Measurements from ENCODE around the gene SCGB1C1.

Gene SCGB1C1

GRCh38 chr11:203056-203944 is 10.4 kb downstream of the SCGB1C1 start:
- in situ Hi-C loops (cut with MboI; ENCODE audit: low pct_unique_long_range_greater_than_20kb, low sequenced_read_pairs, unreplicated experiment) = no loop called here
- no peak for DNase-seq (ENCODE audit: low spot score)
- TF ChIP-seq, protein P1, sequence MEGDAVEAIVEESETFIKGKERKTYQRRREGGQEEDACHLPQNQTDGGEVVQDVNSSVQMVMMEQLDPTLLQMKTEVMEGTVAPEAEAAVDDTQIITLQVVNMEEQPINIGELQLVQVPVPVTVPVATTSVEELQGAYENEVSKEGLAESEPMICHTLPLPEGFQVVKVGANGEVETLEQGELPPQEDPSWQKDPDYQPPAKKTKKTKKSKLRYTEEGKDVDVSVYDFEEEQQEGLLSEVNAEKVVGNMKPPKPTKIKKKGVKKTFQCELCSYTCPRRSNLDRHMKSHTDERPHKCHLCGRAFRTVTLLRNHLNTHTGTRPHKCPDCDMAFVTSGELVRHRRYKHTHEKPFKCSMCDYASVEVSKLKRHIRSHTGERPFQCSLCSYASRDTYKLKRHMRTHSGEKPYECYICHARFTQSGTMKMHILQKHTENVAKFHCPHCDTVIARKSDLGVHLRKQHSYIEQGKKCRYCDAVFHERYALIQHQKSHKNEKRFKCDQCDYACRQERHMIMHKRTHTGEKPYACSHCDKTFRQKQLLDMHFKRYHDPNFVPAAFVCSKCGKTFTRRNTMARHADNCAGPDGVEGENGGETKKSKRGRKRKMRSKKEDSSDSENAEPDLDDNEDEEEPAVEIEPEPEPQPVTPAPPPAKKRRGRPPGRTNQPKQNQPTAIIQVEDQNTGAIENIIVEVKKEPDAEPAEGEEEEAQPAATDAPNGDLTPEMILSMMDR (IDR thresholded peaks at IDR 0.05; ENCODE audit: extremely low read depth, insufficient read depth, missing control alignments) = no peak

- DNase-seq (ENCODE audit: low spot score) = no peak
- TF ChIP-seq, protein P1 (IDR thresholded peaks at IDR 0.05; ENCODE audit: extremely low read depth, insufficient read depth, missing control alignments) = no peak
- in situ Hi-C loops (cut with MboI; ENCODE audit: low pct_unique_long_range_greater_than_20kb, low sequenced_read_pairs, unreplicated experiment) = no loop called here
Observed at GRCh38 chr11:203945-204586, 11.2 kb downstream of the SCGB1C1 start.

- no peak for DNase-seq (ENCODE audit: low spot score)
- in situ Hi-C loops (cut with MboI; ENCODE audit: low pct_unique_long_range_greater_than_20kb, low sequenced_read_pairs, unreplicated experiment) = no loop called here
- TF ChIP-seq, protein P1 (IDR thresholded peaks at IDR 0.05; ENCODE audit: extremely low read depth, insufficient read depth, missing control alignments) = no peak
Observed at GRCh38 chr11:204587-205109, 11.8 kb downstream of the SCGB1C1 start.

- DNase-seq (ENCODE audit: low spot score) = no peak
- TF ChIP-seq, protein P1 (IDR thresholded peaks at IDR 0.05; ENCODE audit: extremely low read depth, insufficient read depth, missing control alignments) = no peak
- in situ Hi-C loops (cut with MboI; ENCODE audit: low pct_unique_long_range_greater_than_20kb, low sequenced_read_pairs, unreplicated experiment) = no loop called here
Observed at GRCh38 chr11:205221-206001, 12.5 kb downstream of the SCGB1C1 start.

DNA sequence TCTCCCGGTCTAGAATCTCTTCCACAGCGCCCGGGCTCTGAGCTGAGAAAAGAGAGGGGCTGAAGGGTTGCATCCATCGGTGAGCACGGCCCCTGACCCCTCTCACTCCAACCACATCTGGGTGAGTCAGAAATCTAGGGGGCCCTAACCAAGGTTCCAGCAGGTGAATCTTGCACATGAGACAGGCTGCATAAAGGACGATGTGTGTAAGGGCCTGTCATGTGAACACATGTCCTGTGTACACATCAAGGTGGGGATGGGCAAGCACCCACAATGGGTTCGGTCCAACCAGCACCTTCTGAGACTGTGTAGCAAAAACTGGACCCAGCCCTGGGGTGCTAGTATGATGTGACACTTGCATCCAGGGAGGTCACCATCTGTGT is 13.1 kb downstream of the SCGB1C1 start:
- TF ChIP-seq, protein P1 (IDR thresholded peaks at IDR 0.05; ENCODE audit: extremely low read depth, insufficient read depth, missing control alignments) = no peak
- in situ Hi-C loops (cut with MboI; ENCODE audit: low pct_unique_long_range_greater_than_20kb, low sequenced_read_pairs, unreplicated experiment) = no loop called here

GRCh38 chr11:206526-207207 is 13.8 kb downstream of the SCGB1C1 start:
- no peak for DNase-seq (ENCODE audit: low spot score)
- in situ Hi-C loops (cut with MboI; ENCODE audit: low pct_unique_long_range_greater_than_20kb, low sequenced_read_pairs, unreplicated experiment) = no loop called here
- TF ChIP-seq, protein P1 (IDR thresholded peaks at IDR 0.05; ENCODE audit: extremely low read depth, insufficient read depth, missing control alignments) = no peak

More for the DNA sequence above, 13.1 kb downstream of the SCGB1C1 start:
- DNase-seq (ENCODE audit: low spot score) = no peak

All from GM13977 (cell line).